GM12878 (cell line): ENCODE data around the gene FALEC. TPM values are rescaled to one million over a fixed set of nuclear protein-coding genes. Genes with fewer than 3 reads are reported as not detected.

Experiments
- ATAC-seq: fragments of 200-7000 bp; cut with Tn5 transposase; 3 replicates; pipeline ENCODE4 v1.9.1; 2020; ENCODE audit warnings: mild to moderate bottlenecking, moderate library complexity
- BruUV-seq: library from RNA; stranded (reverse); fragments of 400-500 nt; replicated peaks from 2 replicates; lab custom pipeline; 2021; lab: Mats Ljungman, UMichigan
- CTCF ChIA-PET: fragments of 300-600 bp; sonication (Branson Sonifier 250); formaldehyde crosslinking; extraction: SDS; loops from one replicate; lab custom pipeline; 2021; ENCODE audit warnings: inconsistent platforms; lab: Yijun Ruan, JAX
- POLR2A ChIA-PET: fragments of 350-600 bp; formaldehyde crosslinking; extraction: SDS; loops from one replicate; lab custom pipeline; 2021; ENCODE audit warnings: inconsistent platforms; lab: Charles Lee
- RAD21 ChIA-PET: fragments of 300-600 bp; sonication (Branson Sonifier 250); formaldehyde crosslinking; loops from one replicate; lab custom pipeline; 2023; ENCODE audit warnings: antibody characterized with exemption; ENCODE audit not compliant: unreplicated experiment; lab: Charles Lee
- SMC1A ChIA-PET: fragments of 300-600 bp; sonication (Branson Sonifier 250); formaldehyde crosslinking; loops from one replicate; lab custom pipeline; 2023; ENCODE audit not compliant: unreplicated experiment, uncharacterized antibody; lab: Charles Lee
- DNase-seq: peaks from one replicate; pipeline ENCODE4 v3.0.0-alpha.2; 2011; ENCODE audit warnings: low read depth, low spot score
- FAIRE-seq: peaks from 3 replicates; lab custom pipeline; 2011; peaks lifted over from hg19 to GRCh38; lab: Jason Lieb, UNC
- H2AFZ ChIP-seq: 2 replicates; pipeline ENCODE4 v1.6.0; 2011; ENCODE audit warnings: low read depth, low read length, control low read depth; ENCODE audit not compliant: control insufficient read depth
- H3K27ac ChIP-seq: 2 replicates; pipeline ENCODE4 v1.5.1; 2011; ENCODE audit warnings: control low read depth; ENCODE audit not compliant: control insufficient read depth, insufficient read depth
- H3K27me3 ChIP-seq, 2 experiments: replicated peaks in 1 of 2; 2 replicates each; pipeline versions ENCODE4 v1.6.0 to v1.6.1; 2011; ENCODE audit warnings: low read length in 1 of 2; ENCODE audit not compliant: control insufficient read depth in 2 of 2, insufficient read depth in 2 of 2
- H3K36me3 ChIP-seq, 2 experiments: 2 replicates each; pipeline ENCODE4 v1.5.1; 2011; ENCODE audit warnings: low read length in 1 of 2; ENCODE audit not compliant: control insufficient read depth in 2 of 2, insufficient read depth in 2 of 2
- H3K4me1 ChIP-seq: 2 replicates; pipeline ENCODE4 v1.6.1; 2011; ENCODE audit warnings: mild to moderate bottlenecking, low read length, moderate library complexity, mixed read lengths; ENCODE audit not compliant: control insufficient read depth, insufficient read depth
- H3K4me2 ChIP-seq: 2 replicates; pipeline ENCODE4 v1.6.0; 2011; ENCODE audit warnings: control low read depth; ENCODE audit not compliant: control insufficient read depth, insufficient read depth
- H3K4me3 ChIP-seq: fragments of 200-600 bp; sonication (generic); 2 replicates; pipeline ENCODE4 v1.5.1; 2016
- H3K79me2 ChIP-seq: 2 replicates; pipeline ENCODE4 v1.6.0; 2011; ENCODE audit warnings: low read length; ENCODE audit not compliant: control insufficient read depth, insufficient read depth
- H3K9ac ChIP-seq: 2 replicates; pipeline ENCODE4 v1.8.0; 2011; ENCODE audit warnings: low read length, control low read depth, mixed read lengths; ENCODE audit not compliant: control insufficient read depth, insufficient read depth
- H3K9me3 ChIP-seq: replicated peaks from 3 replicates; pipeline ENCODE4 v1.5.1; 2011; ENCODE audit warnings: mild to moderate bottlenecking, low read length; ENCODE audit not compliant: control insufficient read depth, insufficient read depth
- H4K20me1 ChIP-seq: 2 replicates; pipeline ENCODE4 v1.6.0; 2011; ENCODE audit not compliant: control insufficient read depth, insufficient read depth
- ASH2L ChIP-seq: fragments of 300-600, 200-600 bp; sonication (generic); IDR thresholded peaks from 2 replicates; pipeline ENCODE4 v1.6.1; 2017; ENCODE audit warnings: low read depth, mild to moderate bottlenecking, borderline replicate concordance
- CBX5 ChIP-seq: sonication (generic); IDR thresholded peaks from 2 replicates; pipeline ENCODE4 v1.6.1; 2016; ENCODE audit warnings: low read depth, moderate library complexity, mild to moderate bottlenecking, inconsistent platforms
- CREM ChIP-seq: IDR thresholded peaks from 2 replicates; pipeline ENCODE4 v1.6.1; 2014; ENCODE audit warnings: antibody characterized with exemption, low read depth
- DPF2 ChIP-seq: fragments of 450-650 bp; IDR thresholded peaks from 2 replicates; pipeline ENCODE4 v1.6.1; 2017; ENCODE audit warnings: mild to moderate bottlenecking
- GATAD2B ChIP-seq: fragments of 450-650 bp; conservative IDR thresholded peaks from 2 replicates; pipeline ENCODE4 v1.6.1; 2017; ENCODE audit warnings: low read depth, mild to moderate bottlenecking, moderate library complexity
- HCFC1 ChIP-seq: fragments of 150-350 bp; IDR thresholded peaks from 2 replicates; pipeline ENCODE4 v1.6.1; 2014; ENCODE audit warnings: low read length
- NR2F1 ChIP-seq: fragments of 450-650 bp; conservative IDR thresholded peaks from 2 replicates; pipeline ENCODE4 v1.6.1; 2017; ENCODE audit warnings: mild to moderate bottlenecking
- PML ChIP-seq: IDR thresholded peaks from 2 replicates; pipeline ENCODE4 v1.6.1; 2012; ENCODE audit warnings: low read length, inconsistent platforms
- SIX5 ChIP-seq: IDR thresholded peaks from 2 replicates; pipeline ENCODE4 v1.6.1; 2011; ENCODE audit warnings: mild to moderate bottlenecking, low read depth, low read length, moderate library complexity; ENCODE audit not compliant: severe bottlenecking
- SRF ChIP-seq, 2 experiments: IDR thresholded peaks; 2 replicates each; pipeline ENCODE4 v1.6.1; 2011; ENCODE audit warnings: low read depth in 2 of 2, low read length in 2 of 2, mild to moderate bottlenecking in 1 of 2, moderate library complexity in 1 of 2
- SUPT20H ChIP-seq: IDR thresholded peaks from 2 replicates; pipeline ENCODE4 v1.6.1; 2011; ENCODE audit warnings: low read depth, mild to moderate bottlenecking, low read length, moderate library complexity, borderline replicate concordance; ENCODE audit not compliant: control insufficient read depth
- YY1 ChIP-seq: IDR thresholded peaks from 2 replicates; pipeline ENCODE4 v1.6.1; 2011; ENCODE audit warnings: low read depth, mild to moderate bottlenecking, low read length
- ZZZ3 ChIP-seq: IDR thresholded peaks from 2 replicates; pipeline ENCODE4 v1.6.1; 2011; ENCODE audit warnings: low read depth; ENCODE audit not compliant: control insufficient read depth, insufficient read length
- in situ Hi-C: fragments of 300-500 bp; cut with MboI; formaldehyde crosslinking; loops from 9 replicates; pipeline ENCODE4 v1.14.3; 2018; ENCODE audit warnings: mixed read lengths
- intact Hi-C: fragments of 100-400 bp; cut with micrococcal nuclease; formaldehyde crosslinking; loops from one replicate; pipeline ENCODE4 v1.14.2; 2022; ENCODE audit not compliant: unreplicated experiment
- polyA plus RNA-seq, 11 experiments: library from polyadenylated mRNA; depleted of rRNA in 4 of 11; unstranded in 6 of 11; stranded (reverse) in 5 of 11; fragments of >200 nt; fragmentation: Nextera tagmentation in 4 of 11; fragmentation: Illumina TruSeq in 1 of 11; extraction: Ambion mirVana in 4 of 11; extraction: Trizol in 1 of 11; gene quantifications; 1 replicate in 1 of 11; 2 replicates in 10 of 11; pipeline versions ENCODE4 v1.2.1 to v1.2.3, GENCODE V29; 2011 to 2016; ENCODE audit warnings: inconsistent platforms in 2 of 11, missing spikeins in 2 of 11, low read depth in 1 of 11
- total RNA-seq, 4 experiments: library from RNA; depleted of rRNA in 3 of 4; stranded (reverse); fragments of >200 nt in 3 of 4; fragmentation: Illumina TruSeq in 1 of 4; extraction: Trizol in 1 of 4; gene quantifications; 2 replicates each; pipeline versions ENCODE4 v1.2.1 to v1.2.3, GENCODE V29; 2013 to 2021
- TF ChIP-seq, protein P1 (sequence below): fragments of 450-650 bp; IDR thresholded peaks from 2 replicates; pipeline ENCODE4 v1.6.1; 2016; ENCODE audit warnings: mild to moderate bottlenecking
- TF ChIP-seq, protein P2 (sequence below): fragments of 150-350 bp; IDR thresholded peaks from 2 replicates; pipeline ENCODE4 v1.6.1; 2016; ENCODE audit warnings: low read depth, low read length
- TF ChIP-seq, protein P3 (sequence below): fragments of 450-650 bp; IDR thresholded peaks from 2 replicates; pipeline ENCODE4 v1.6.1; 2017; ENCODE audit warnings: mild to moderate bottlenecking, moderate library complexity

The FALEC gene
- total and polyA plus RNA-seq, 10 of the 15 experiments (the other 5 are each of a cell fraction or from before 2014, with no cell fraction given) = 0.21 to 0.71 (median 0.32) TPM; not detected in 3

DNA sequence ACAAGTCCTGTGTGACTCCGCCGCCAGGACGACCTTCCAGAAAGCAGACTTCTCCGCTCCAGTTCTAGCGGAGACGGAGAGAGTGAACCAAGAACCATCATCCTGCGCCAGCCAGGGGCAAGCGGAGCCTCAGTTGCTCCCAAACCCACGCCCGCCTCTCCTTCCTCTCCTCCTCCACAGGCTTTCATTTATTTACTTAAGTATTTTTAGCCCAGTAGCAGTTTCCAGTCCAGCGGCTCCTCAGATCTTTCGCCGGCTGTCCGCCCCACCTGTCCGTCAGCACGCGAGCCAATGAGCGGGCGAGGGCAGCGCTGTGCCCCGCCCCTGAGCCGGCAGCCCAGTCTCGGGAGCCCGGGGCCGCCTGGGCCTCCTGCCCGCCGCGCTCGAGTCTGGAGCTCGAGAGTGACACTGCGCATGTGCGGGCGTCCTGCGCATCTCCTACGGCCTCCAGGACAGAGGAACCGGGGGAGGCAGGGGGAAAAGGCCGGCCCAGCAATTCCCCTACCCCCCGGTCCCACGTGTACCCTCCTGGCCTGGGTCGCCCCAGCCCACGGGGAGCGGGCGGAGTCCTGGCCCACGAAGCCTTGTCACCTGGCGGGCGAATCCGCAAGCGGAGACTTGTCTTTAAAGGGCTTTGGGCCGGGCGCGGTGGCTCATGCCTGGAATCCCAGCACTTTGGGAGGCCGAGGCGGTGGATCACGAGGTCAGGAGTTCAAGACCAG is at the start of gene FALEC (continued):
- TF ChIP-seq ZZZ3 = no peak
- no peak for TF ChIP-seq PML
- TF ChIP-seq DPF2 = peak; percentile 90
- TF ChIP-seq NR2F1 = peak; percentile 50
- TF ChIP-seq SIX5 = no peak
- 0 out of 2 replicates have a peak, but pooled peaks have one; percentile 12 for TF ChIP-seq YY1
- no peak for TF ChIP-seq HCFC1
- TF ChIP-seq, protein P1, sequence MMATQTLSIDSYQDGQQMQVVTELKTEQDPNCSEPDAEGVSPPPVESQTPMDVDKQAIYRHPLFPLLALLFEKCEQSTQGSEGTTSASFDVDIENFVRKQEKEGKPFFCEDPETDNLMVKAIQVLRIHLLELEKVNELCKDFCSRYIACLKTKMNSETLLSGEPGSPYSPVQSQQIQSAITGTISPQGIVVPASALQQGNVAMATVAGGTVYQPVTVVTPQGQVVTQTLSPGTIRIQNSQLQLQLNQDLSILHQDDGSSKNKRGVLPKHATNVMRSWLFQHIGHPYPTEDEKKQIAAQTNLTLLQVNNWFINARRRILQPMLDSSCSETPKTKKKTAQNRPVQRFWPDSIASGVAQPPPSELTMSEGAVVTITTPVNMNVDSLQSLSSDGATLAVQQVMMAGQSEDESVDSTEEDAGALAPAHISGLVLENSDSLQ = peak; percentile 98
- TF ChIP-seq, protein P2, sequence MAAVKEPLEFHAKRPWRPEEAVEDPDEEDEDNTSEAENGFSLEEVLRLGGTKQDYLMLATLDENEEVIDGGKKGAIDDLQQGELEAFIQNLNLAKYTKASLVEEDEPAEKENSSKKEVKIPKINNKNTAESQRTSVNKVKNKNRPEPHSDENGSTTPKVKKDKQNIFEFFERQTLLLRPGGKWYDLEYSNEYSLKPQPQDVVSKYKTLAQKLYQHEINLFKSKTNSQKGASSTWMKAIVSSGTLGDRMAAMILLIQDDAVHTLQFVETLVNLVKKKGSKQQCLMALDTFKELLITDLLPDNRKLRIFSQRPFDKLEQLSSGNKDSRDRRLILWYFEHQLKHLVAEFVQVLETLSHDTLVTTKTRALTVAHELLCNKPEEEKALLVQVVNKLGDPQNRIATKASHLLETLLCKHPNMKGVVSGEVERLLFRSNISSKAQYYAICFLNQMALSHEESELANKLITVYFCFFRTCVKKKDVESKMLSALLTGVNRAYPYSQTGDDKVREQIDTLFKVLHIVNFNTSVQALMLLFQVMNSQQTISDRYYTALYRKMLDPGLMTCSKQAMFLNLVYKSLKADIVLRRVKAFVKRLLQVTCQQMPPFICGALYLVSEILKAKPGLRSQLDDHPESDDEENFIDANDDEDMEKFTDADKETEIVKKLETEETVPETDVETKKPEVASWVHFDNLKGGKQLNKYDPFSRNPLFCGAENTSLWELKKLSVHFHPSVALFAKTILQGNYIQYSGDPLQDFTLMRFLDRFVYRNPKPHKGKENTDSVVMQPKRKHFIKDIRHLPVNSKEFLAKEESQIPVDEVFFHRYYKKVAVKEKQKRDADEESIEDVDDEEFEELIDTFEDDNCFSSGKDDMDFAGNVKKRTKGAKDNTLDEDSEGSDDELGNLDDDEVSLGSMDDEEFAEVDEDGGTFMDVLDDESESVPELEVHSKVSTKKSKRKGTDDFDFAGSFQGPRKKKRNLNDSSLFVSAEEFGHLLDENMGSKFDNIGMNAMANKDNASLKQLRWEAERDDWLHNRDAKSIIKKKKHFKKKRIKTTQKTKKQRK = no peak

DNA sequence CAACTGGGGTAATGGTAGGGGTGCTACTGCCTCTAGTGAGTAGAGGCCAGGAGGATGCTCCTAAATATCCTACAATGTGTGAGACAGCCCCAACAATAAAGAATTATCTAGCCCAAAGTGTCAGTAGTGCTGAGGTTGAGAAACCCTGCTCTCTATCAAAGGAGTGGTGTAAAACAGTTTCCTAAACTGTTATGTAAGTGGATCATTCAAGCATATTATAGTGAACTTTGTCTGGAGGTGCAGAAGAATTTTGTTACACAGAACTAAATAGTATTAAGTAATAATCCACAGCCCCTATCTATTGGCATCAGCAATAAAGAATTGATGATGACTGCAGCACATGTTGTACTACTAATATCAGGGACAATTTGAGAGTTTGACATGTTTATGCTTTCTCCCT is 48.6 kb upstream of the FALEC start:
- Histone ChIP-seq H2AFZ (no peak overlapping the region), H3K4me3 (no peak overlapping the region), H3K27ac (no peak overlapping the region), H3K9ac (no peak overlapping the region), H3K4me2 (no peak overlapping the region), H4K20me1 (no peaks in the 10 kb centered on the region), H3K4me1 (no peaks in the 10 kb centered on the region), H3K36me3 (peaks cover 11 to 20% of the 10 kb centered on the region in 2 experiments), H3K9me3 (no peaks in the 10 kb centered on the region), H3K79me2 (no peaks in the 10 kb centered on the region), H3K27me3 (no peaks in the 10 kb centered on the region)
- ChIA-PET RAD21 (no interaction called here), SMC1A (interaction anchor here (0.5 kb wide), 1 partner anchor 65 kb away, joined by 3 read pairs; no protein-coding TSS in a partner anchor), CTCF (interaction anchor here (0.7 to 2.2 kb wide), 3 partner anchors 65 to 71 kb away, joined by 3 to 13 read pairs (median 3); no protein-coding TSS in a partner anchor), POLR2A (no interaction called here)
- DNase-seq (no peak), FAIRE-seq (no peak), ATAC-seq (no peak)
- BruUV-seq = no TSS peak
- in situ Hi-C loops (no loop called here), intact Hi-C loops (no loop called here)
- TF ChIP-seq ASH2L (no peak), CBX5 (no peak), CREM (no peak), SRF (IDR thresholded peaks at IDR 0.05; ENCODE audit: low read depth in 2 of 2, low read length in 2 of 2) (no peak), GATAD2B (no peak), SIX5 (no peak), SUPT20H (no peak)
- TF ChIP-seq, protein P3, sequence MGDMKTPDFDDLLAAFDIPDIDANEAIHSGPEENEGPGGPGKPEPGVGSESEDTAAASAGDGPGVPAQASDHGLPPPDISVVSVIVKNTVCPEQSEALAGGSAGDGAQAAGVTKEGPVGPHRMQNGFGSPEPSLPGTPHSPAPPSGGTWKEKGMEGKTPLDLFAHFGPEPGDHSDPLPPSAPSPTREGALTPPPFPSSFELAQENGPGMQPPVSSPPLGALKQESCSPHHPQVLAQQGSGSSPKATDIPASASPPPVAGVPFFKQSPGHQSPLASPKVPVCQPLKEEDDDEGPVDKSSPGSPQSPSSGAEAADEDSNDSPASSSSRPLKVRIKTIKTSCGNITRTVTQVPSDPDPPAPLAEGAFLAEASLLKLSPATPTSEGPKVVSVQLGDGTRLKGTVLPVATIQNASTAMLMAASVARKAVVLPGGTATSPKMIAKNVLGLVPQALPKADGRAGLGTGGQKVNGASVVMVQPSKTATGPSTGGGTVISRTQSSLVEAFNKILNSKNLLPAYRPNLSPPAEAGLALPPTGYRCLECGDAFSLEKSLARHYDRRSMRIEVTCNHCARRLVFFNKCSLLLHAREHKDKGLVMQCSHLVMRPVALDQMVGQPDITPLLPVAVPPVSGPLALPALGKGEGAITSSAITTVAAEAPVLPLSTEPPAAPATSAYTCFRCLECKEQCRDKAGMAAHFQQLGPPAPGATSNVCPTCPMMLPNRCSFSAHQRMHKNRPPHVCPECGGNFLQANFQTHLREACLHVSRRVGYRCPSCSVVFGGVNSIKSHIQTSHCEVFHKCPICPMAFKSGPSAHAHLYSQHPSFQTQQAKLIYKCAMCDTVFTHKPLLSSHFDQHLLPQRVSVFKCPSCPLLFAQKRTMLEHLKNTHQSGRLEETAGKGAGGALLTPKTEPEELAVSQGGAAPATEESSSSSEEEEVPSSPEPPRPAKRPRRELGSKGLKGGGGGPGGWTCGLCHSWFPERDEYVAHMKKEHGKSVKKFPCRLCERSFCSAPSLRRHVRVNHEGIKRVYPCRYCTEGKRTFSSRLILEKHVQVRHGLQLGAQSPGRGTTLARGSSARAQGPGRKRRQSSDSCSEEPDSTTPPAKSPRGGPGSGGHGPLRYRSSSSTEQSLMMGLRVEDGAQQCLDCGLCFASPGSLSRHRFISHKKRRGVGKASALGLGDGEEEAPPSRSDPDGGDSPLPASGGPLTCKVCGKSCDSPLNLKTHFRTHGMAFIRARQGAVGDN = no peak
